Progenitor cell of endocrine pancreas (in vitro differentiated cells): Measurements from ENCODE around the gene DNAJC1. TPM values are rescaled to one million over a fixed set of nuclear protein-coding genes. Genes with fewer than 3 reads are reported as not detected.

ENCODE experiments used
- DNase-seq: peaks from one replicate; pipeline ENCODE4 v3.0.0; 2021; ENCODE audit warnings: low spot score; ENCODE audit not compliant: unreplicated experiment
- H3K27ac Mint-ChIP-seq: 2 replicates; pipeline ENCODE4 v1.8.0; 2021; ENCODE audit warnings: mild to moderate bottlenecking, moderate library complexity, mixed read lengths
- H3K27me3 Mint-ChIP-seq: 2 replicates; pipeline ENCODE4 v1.8.0; 2021; ENCODE audit warnings: mixed read lengths
- H3K36me3 Mint-ChIP-seq: 2 replicates; pipeline ENCODE4 v1.8.0; 2022; ENCODE audit warnings: mixed read lengths; ENCODE audit not compliant: insufficient read depth
- H3K4me1 Mint-ChIP-seq: 2 replicates; pipeline ENCODE4 v1.8.0; 2021; ENCODE audit warnings: low read depth, mixed read lengths
- H3K4me3 Mint-ChIP-seq: 2 replicates; pipeline ENCODE4 v1.8.0; 2021; ENCODE audit warnings: low read depth, mild to moderate bottlenecking, moderate library complexity, mixed read lengths
- H3K9me3 Mint-ChIP-seq: 2 replicates; pipeline ENCODE4 v1.8.0; 2021; ENCODE audit warnings: low read depth, mixed read lengths
- CTCF ChIP-seq: fragments of 200-600 bp; sonication (generic); IDR thresholded peaks from one replicate; pipeline ENCODE4 v1.5.0; 2021; ENCODE audit warnings: antibody characterized with exemption, mild to moderate bottlenecking; ENCODE audit not compliant: unreplicated experiment
- total RNA-seq: library from RNA; stranded (reverse); gene quantifications from 2 replicates; pipeline ENCODE4 v1.2.1, GENCODE V29; 2021

The DNAJC1 gene
- total RNA-seq, 1 donor from 2014 or later, result 28.5 TPM

DNA sequence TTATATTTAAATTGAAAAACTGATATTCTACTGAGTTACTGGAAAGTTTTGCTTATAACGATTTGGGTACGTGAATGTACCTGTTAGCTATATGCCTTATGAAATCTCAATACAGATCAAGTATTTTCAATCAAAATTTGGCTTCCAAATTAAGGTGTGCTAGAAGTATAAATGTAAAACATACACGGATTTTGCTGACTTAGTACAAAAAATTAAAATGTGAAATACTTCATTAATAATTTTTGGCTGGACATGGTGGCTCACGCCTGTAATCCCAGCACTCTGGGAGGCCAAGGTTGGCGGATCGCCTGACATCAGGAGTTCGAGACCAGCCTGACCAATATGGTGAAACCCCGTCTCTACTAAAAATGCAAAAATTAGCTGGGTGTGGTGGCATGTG lies 11.7 kb downstream of the DNAJC1 start:
- TF ChIP-seq CTCF, result no peak
- Mint-ChIP-seq H3K9me3 (no peaks in the 10 kb centered on the region), H3K4me3 (no peak overlapping the region), H3K36me3 (no peaks in the 10 kb centered on the region), H3K27ac (no peak overlapping the region), H3K27me3 (no peaks in the 10 kb centered on the region), H3K4me1 (peaks cover 1% of the 10 kb centered on the region)
- no peak for DNase-seq

DNA sequence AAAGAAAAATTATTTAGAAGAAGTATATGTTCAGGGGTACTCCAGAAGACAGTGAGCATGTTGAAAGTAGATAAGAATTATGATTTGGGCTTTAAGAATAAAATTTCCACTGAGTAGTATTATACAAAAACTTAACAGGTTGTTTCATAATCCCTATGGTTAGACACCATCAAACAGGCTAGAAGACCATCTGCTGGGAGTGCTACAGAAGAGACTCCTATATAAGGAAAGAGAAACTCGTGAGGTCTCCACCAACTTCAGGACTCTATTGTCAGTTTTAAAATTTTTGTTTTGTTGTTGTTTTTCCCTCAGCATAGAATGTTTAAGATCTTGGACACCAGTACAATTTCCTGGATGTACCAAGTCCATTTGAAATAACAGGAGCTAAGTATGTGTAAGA lies 13.1 kb downstream of the DNAJC1 start:
- TF ChIP-seq CTCF, result no peak
- Mint-ChIP-seq H3K9me3 (peaks cover 3% of the 10 kb centered on the region), H3K36me3 (peaks cover 5% of the 10 kb centered on the region), H3K27me3 (no peaks in the 10 kb centered on the region), H3K4me1 (peaks cover 1% of the 10 kb centered on the region), H3K4me3 (no peak overlapping the region), H3K27ac (no peak overlapping the region)
- no peak for DNase-seq

DNA sequence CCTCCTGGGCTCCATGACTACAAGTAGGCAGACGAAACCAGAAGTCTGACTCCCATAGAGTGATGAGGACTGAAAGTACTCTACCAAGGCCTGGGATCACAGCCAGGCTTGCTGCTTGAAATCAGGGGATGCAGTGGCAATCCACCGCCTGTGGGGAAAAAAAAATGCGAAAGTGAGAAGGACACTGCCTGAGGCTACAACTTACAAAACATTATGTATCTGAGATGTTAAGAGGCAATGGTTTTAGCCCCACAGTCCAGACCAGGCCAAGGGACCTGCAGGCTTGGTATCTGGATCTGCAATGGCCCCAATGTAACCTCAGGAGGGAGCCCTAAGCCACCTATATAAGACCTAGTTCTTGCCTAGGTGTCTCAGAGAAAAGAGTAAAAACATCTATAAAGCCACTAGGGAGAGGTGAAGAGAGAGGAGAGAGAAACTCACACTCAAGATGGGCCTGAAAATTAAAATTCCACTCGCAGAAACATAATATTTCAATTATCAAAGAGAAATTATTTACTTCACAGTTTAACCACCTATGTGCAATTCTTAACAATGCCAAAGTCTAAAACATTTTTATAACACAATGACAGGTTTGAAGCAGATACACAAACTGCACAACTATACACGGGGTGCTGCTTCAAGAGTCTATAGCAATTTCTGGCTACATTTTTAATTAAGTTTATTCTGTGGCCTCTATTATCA lies 13.9 kb downstream of the DNAJC1 start:
- Mint-ChIP-seq H3K27me3 (no peaks in the 10 kb centered on the region), H3K27ac (no peak overlapping the region), H3K4me1 (peaks cover 1% of the 10 kb centered on the region), H3K36me3 (peaks cover 6% of the 10 kb centered on the region), H3K4me3 (no peak overlapping the region), H3K9me3 (peaks cover 3% of the 10 kb centered on the region)
- peak; percentile 77 for TF ChIP-seq CTCF
- DNase-seq, result peak; percentile 15

- Mint-ChIP-seq H3K36me3 (peaks cover 6% of the 10 kb centered on the region), H3K27ac (no peak overlapping the region), H3K4me1 (peaks cover 1% of the 10 kb centered on the region), H3K27me3 (no peaks in the 10 kb centered on the region), H3K9me3 (peaks cover 3% of the 10 kb centered on the region), H3K4me3 (no peak overlapping the region)
- no peak for DNase-seq
- TF ChIP-seq CTCF, result no peak
Measured at GRCh38 chr10:21985541-21985940, 18.0 kb downstream of the DNAJC1 start.

- H3K27me3 Mint-ChIP-seq, result no peaks in the 10 kb centered on the region
- no peak for DNase-seq
- no peak for TF ChIP-seq CTCF
- peaks cover under 1% of the 10 kb centered on the region for H3K9me3 Mint-ChIP-seq
- H3K4me1 Mint-ChIP-seq, result peaks cover 29% of the 10 kb centered on the region
- no peak overlapping the region for H3K4me3 Mint-ChIP-seq
- peaks cover 3% of the 10 kb centered on the region for H3K36me3 Mint-ChIP-seq
- H3K27ac Mint-ChIP-seq, result no peak overlapping the region
Measured at GRCh38 chr10:21981118-21981517, 22.4 kb downstream of the DNAJC1 start.
